HG03558 (cell line): ENCODE measurements around the gene CNKSR1.

Source experiments
- ATAC-seq: cut with Tn5 transposase; IDR thresholded peaks from one replicate; pipeline ENCODE4 v1.9.1; 2021; ENCODE audit warnings: moderate number of reproducible peaks; ENCODE audit not compliant: unreplicated experiment; ENCODE audit errors: extremely low read depth

Gene CNKSR1

DNA sequence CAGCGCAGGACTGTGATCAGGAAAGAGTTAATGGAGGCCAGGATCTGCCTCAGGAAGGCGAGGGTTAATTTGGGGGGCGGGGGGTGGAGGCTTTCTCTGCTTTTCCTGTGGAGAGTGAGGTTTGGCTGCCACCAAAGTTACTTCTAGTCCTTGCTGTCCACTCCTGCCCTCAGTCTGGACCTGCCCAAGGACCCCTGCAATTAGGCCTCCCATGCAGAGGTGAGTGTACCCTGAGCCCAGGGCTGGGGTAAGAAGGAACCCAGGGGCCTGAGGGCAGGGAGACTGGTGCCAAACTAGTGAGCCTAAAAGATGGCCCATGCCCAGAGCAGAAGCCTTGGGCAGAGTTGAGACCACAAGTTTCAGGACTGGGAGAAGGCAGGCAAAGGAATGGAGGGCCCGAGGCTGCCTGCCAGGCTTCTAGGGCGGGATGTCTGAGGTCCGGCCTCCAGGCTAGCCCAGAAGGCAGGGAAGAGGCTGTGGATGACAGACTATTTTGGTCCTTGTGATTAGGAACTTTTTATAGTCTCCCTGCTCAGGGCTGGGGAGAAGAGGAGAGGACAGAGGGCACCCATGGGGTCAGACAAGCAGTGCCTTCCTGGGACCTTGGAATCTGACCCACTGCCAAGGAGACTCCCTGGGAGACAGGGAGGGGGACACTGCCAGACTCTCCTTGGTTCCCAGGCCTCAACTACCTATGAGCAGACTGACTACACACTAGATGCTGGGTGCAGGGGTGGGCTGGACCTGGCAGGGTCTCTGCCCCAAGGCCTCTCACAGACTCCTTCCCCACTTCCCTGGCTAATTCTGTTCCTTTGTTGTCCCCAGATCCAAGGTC, 18.2 kb upstream of the CNKSR1 start, which contains the start of gene FAM110D:
Gene FAM110D (plus strand): TSS at position 172 of the 835 bp plus-strand sequence. CDS start 2,213 bp downstream, outside the sequence.
- no peak for ATAC-seq

- no peak for ATAC-seq
Measured at GRCh38 chr1:26159743-26160039, 17.6 kb upstream of the CNKSR1 start.

- no peak for ATAC-seq
Measured at GRCh38 chr1:26160527-26161414, 16.5 kb upstream of the CNKSR1 start.

GRCh38 chr1:26161415-26162219, 15.7 kb upstream of the CNKSR1 start:
- ATAC-seq: no peak

DNA sequence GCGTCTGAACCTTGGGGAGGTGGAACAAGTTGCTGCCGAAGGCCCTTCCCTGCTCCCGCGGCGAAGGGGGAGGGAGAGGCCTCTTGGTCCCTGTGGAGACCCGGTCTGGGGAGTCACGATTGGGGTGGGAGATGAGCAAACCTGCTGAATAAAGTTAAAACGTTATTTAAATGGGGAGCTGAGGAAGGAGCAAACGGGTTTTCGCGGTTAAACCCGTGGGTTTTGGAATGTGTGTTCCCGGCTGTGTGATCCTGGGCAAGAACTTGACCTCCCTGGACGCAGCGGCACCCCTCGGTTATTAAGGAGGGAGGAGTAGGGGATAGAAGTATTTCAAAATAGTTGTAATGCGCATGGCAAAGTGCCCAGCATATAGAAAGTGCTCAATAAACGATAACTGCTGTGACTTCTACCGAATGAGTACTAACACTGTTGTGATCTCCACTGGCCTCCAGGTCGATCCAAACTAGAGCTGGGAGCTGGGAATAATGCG, 15.0 kb upstream of the CNKSR1 start:
- no peak for ATAC-seq

DNA sequence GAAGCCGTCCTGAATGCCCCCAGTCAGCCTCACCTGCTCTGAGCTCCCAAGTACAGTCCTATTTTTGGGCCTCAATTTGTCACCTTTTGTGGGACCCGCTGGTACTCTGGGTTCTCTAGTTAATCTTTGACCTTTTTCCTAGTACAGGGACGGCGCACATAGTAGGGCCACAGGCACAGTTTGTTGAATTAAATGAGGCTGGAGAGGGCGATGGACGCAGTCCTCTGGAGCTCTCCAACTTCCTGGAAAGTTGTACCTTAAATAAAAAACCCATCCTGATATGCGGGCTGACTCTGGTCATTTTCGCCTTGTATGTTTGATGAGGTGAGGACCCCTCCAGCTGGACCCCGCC, 13.6 kb upstream of the CNKSR1 start:
- no peak for ATAC-seq

GRCh38 chr1:26164036-26164860, 13.0 kb upstream of the CNKSR1 start:
- no peak for ATAC-seq

DNA sequence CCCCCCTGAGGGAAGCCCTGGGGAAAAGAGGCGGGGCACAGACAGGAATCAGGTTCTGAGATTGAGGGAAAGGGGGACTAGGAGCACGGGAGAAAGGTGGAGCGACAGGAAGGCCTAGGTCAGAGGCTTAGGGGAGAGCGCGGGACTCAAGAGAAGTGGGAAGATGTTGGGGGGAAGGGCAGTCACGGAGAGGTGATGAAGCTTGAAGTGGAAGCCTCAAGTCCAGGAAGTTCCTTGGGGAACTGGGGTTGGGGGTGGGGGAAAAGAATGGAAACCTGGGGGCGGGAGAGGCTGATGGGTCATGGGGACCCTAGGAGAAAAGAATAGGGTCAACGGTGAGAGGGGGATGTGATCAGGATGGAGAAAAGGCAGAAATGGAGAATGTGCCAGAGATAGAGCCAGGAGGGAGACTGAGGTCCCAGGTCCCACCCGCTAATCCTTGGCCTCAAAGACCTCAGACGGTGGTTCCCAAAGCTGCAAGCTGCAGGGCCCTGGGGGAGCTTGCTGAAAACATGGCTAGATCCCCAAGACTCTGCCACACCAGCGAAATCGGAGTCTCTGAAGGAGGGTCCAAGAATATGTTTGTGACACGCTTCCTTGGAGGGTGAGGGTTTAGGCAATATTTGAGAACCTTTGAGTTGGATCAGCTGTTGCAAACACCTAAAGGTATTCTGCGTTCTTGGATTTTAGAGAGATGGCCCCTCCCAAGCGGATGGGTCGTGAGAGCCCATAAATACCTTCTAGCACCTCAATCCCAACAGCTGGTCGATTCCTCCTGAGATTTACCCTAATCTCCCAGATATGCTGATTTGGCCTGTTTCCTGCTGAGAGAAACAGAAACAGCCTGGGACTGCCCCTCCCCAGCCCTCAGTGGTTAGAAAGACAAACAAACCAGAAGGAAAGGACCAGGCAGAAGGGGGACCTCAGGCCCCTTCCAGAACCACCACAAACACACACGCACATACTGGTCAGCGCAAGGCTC, 12.1 kb upstream of the CNKSR1 start:
- no peak for ATAC-seq

DNA sequence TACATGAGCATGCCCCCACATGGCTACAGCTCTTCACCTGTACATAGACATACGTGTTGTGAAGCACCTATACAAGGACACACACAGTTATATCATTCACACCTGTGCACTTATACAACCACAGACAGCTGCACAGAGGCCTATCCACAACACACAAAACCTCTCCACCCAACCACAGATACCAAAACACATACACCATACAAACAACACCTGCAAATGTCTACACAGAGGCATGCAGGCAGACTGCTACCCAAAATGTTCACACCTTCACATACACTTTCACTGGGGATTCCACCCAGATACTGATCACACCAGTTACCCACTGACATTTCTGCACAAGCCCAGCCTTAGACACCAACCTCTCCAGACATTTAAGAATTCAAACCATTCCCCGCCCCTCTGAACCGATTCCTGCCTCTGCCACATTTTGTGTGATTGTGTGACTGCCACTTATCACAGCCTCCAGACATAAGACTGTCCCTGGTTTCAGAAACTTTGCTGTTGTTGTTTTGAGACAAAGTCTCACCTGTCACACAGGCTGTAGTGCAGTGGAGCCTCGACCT, 10.5 kb upstream of the CNKSR1 start:
- no peak for ATAC-seq

DNA sequence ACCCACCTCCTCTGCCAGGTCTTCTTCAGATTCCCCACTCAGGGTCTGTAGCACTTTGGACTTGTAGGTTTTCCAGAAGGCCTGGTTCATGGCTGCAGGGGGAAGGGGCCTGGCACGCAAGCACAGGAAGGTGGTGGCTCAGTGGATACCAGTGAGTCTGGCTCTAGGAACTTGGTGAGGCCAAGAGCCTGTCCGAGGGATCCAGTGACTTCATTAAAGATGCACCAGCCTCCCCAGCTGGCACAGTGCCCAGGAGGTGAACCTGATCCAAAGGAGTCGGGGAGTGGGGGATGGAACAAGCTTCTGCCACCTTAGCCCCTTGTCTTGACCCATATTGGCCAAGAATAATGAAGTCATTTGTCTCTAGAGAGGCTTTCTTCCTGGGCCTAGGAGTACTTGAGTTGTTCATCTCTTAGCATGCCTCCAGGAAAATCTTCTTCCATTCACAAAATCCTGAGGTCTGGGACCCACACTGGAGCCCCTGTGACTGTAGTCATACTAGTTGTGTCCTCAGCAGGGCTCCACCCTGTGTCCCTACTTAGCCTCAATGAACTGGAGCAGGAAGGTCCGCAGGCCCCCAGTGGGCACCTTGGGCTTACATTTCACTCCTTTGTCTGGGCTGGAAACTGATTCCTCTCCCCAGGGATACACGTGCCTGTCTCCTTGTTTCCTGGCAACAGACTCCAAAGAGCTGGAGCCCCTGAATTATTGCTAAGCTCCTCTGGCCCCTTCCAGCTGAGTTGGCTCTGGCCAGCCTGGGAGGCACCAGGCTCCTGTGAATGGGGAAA, 8.7 kb upstream of the CNKSR1 start, which contains the start of gene C1orf232:
Gene C1orf232 (minus strand): TSS at position 554 of the 788 bp plus-strand sequence. CDS start 464 bp downstream, at position 90.
- ATAC-seq: no peak

DNA sequence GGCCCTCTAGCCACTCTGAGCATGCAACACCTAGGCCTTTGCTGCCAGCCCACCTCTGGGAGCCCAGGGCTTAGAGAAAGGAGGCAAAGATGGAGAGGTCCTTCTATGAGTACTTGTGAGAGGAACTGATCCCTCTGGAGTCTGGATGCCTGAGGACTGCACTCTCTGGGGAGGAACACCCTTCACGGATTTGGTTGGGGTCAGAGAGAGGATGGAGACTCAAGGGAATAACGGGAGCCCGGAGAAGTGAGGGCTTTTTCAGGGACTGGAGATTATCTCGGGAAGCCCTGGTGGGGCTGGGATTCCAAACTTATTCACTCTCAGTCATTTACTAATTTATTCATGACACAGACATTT, 8.1 kb upstream of the CNKSR1 start:
- ATAC-seq: no peak

DNA sequence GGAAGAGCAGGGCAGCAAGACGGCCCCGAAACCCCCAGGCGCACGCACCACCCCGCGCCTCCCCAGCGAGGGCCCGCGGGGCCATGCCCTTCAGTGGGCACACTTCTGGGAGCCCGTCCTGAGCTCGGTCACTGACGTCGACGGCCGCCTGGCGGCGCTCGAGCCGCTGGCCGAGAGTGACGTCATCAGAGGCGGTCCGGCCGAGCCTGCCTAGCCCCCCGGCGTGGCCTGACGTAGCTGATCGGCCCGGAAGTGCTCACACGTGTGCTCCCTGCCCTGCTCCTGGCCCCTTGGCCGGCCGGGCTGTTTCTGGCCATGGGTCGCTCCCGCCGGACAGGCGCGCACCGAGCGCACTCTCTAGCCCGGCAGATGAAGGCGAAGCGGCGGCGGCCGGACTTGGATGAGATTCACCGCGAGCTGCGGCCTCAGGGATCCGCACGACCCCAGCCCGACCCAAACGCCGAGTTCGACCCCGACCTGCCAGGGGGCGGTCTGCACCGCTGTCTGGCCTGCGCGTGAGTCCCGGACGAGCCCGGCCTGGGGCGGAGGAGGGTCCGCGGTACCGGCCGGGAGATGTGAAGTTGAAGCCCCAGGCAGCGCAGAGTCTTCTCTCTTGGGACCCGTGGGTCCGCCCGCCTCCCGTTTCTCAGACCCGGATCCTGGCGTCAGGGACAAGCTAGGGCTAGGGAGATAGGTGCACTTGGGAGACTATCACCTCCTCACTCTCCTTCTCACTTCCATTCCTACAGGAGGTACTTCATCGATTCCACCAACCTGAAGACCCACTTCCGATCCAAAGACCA, 7.4 kb upstream of the CNKSR1 start, which contains the start of gene ZNF593:
Gene ZNF593 (plus strand): TSS at position 240 of the 803 bp plus-strand sequence. CDS start 76 bp downstream, at position 316.
- peak; percentile 68 for ATAC-seq

DNA sequence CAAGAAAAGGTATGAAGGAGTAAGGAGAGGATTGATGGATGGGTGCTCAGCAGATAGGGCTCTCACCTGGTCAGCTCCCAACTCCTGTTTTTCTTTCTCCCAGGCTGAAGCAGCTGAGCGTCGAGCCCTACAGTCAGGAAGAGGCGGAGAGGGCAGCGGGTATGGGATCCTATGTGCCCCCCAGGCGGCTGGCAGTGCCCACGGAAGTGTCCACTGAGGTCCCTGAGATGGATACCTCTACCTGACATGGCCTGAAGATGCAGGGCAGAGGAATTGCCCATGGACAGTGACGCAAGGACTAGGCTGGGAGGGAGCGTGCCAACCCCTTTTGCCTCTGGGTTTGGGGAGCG, 6.8 kb upstream of the CNKSR1 start:
- no peak for ATAC-seq

- ATAC-seq: no peak
Measured at GRCh38 chr1:26171084-26172072, 5.9 kb upstream of the CNKSR1 start, which contains the start of gene ZNF593OS. TSS of gene ZNF593OS (minus strand) at chr1:26171832. CDS start at chr1:26171661, 171 bp downstream.

DNA sequence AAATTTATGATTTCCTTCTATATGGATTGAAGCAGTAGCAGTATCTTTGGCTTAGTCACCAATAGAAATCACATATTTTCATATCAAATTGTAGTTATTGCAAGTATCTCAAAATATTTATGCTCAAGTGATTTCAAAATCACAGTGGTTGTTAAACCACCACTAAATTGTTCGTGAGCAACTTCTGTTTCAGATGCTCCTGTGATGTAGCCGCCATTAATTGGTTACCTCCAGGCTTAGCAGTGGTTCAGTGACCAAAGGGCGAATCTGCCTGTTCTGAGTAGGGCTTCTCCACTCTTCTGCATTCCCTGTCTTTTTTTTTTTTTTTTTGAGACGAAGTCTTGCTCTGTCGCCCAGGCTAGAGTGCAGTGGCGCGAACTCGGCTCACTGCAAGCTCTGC, 1.9 kb upstream of the CNKSR1 start:
- no peak for ATAC-seq
